Measurements from ENCODE around the gene TEX51.

DNA sequence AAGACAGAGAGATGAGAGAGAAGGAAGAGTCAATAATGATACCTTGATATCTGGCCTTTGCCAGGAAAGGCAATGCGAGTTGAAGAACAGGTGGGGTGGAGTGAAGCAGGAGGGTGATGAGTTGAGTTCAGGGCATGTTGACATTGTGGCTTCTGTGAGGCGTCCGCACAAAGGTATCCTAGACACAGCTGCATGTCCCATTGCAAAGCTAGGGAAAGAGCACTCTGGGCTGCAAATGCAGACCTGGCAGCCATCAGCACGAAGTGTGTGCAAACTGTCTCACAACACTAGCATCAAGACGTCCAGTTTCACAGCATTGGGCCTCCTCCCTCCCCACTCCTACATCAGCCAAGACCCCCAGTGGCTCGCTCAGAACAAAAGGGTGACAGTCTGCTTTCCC lies 36.1 kb downstream of the TEX51 start:
- TF ChIP-seq, protein P1, sequence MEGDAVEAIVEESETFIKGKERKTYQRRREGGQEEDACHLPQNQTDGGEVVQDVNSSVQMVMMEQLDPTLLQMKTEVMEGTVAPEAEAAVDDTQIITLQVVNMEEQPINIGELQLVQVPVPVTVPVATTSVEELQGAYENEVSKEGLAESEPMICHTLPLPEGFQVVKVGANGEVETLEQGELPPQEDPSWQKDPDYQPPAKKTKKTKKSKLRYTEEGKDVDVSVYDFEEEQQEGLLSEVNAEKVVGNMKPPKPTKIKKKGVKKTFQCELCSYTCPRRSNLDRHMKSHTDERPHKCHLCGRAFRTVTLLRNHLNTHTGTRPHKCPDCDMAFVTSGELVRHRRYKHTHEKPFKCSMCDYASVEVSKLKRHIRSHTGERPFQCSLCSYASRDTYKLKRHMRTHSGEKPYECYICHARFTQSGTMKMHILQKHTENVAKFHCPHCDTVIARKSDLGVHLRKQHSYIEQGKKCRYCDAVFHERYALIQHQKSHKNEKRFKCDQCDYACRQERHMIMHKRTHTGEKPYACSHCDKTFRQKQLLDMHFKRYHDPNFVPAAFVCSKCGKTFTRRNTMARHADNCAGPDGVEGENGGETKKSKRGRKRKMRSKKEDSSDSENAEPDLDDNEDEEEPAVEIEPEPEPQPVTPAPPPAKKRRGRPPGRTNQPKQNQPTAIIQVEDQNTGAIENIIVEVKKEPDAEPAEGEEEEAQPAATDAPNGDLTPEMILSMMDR (conservative IDR thresholded peaks at IDR 0.05; ENCODE audit: low read length): no peak
- TF ChIP-seq EZH2phosphoT487 (IDR thresholded peaks at IDR 0.05; ENCODE audit: borderline replicate concordance, low read depth, low read length): no peak

Measured in OCI-LY7 (cell line).